ENCODE measurements around the gene PXDN.
A peak's percentile ranks its signal among the peaks of the same experiment; 100 is the strongest.

The PXDN gene

DNA sequence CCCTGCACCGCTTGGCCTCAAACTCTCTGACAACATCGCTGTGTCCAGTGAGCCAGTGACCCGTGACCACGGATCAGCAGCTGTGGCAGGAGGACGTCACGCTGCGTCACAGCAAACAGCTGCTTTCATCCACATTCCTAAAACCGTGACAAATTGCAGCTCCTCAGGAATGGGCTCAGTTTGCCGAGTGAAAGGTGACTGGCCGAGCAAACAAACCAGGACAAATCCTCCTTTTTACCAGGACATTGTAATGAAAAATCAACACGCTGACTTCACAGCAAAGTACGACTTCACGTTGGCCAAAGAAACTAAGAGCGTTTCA lies 57.6 kb downstream of the PXDN start:
- no peak overlapping the region for H3K4me3 ChIP-seq (ENCODE audit: low read depth, low read length)
- DNase-seq (ENCODE audit: low read depth) = peak; percentile 88
- TF ChIP-seq, protein P1, sequence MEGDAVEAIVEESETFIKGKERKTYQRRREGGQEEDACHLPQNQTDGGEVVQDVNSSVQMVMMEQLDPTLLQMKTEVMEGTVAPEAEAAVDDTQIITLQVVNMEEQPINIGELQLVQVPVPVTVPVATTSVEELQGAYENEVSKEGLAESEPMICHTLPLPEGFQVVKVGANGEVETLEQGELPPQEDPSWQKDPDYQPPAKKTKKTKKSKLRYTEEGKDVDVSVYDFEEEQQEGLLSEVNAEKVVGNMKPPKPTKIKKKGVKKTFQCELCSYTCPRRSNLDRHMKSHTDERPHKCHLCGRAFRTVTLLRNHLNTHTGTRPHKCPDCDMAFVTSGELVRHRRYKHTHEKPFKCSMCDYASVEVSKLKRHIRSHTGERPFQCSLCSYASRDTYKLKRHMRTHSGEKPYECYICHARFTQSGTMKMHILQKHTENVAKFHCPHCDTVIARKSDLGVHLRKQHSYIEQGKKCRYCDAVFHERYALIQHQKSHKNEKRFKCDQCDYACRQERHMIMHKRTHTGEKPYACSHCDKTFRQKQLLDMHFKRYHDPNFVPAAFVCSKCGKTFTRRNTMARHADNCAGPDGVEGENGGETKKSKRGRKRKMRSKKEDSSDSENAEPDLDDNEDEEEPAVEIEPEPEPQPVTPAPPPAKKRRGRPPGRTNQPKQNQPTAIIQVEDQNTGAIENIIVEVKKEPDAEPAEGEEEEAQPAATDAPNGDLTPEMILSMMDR (conservative IDR thresholded peaks at IDR 0.05; ENCODE audit: low read depth, low read length) = no peak

DNA sequence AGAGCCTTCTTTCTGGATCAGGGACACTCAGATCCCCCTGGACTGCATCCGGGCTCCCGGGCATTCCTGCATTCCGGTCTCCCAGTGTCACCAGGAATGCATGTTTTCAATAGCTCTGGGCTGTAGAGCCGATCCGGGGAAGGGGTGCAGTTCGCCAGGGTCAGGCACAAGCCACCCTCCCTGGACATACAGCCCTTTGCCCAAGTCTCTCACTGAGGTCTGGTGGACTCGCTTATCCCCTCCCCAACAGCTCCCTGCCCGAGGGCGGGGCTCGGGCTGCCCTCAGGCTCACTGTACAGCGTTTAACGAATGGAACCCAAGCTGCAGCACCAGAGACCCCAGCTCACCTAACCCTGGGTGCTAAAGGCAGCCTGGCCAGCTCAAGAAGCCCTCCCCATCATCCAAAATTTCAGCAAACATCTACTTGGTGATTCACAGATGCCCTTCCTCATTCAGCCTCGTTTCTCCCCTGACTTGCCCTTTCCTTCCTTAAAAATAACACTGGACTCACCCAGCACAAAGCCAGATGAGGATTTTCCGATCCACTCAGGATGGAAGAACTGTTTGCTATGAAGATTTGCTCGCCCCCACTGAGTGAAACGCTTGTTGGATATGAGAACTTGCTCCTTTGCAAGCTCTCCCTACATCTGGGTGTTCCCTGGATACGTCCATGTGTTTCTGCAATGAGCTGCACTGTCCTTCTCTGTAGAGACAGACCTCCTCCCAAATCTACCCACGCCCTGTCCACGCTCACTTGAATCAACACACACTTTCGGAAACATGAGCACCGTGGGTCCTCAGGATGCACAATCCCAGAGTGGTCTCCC lies 58.1 kb downstream of the PXDN start:
- TF ChIP-seq, protein P1 (conservative IDR thresholded peaks at IDR 0.05; ENCODE audit: low read depth, low read length) = no peak
- H3K4me3 ChIP-seq (ENCODE audit: low read depth, low read length) = no peak overlapping the region

DNA sequence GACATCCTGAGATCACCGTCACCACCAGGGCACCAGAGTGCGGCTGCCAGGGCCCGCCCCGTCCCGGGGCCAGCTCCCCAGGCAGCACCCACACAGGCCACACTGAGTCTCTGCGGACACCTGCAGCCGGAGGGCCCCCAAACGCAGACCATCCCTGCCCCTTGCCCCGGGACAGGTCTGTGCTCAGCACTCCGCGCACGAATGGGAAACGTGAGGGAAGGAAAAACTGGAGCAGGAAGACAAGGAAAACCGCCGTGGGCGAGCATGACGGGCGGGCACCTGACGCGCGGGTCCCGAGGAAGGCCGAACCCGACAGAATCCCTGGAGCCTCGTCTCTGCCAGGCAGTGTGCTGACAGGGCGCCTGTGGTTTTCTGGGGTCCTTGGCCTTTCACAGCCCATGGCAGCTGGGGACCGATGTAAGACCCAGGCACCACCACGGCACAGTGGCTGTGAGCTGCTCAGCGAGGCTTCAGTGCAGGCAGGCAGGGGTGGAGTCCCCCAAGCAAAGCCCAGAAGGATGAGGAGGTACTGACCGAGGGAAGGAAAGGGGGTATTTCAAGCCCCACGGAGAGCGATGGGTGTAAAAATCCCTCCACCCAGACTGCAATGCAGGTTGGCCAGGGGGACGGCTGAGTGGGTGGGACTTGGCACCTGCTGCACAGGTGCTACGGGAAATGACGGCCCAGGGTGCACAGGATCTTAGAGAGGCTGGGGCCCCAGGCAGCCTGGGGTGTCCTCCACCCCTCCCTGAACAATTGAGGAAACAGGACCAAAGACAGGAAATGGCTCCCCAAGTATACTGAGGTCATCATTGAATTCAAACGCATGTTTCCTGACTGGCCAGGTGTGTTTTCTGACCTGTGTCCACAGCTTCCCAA lies 59.0 kb downstream of the PXDN start:
- DNase-seq (ENCODE audit: low read depth) = no peak
- H3K4me3 ChIP-seq (ENCODE audit: low read depth, low read length) = no peak overlapping the region
- TF ChIP-seq, protein P1 (conservative IDR thresholded peaks at IDR 0.05; ENCODE audit: low read depth, low read length) = no peak

More for the DNA sequence above, 58.1 kb downstream of the PXDN start:
- peak; percentile 27 for DNase-seq (ENCODE audit: low read depth)

DNA sequence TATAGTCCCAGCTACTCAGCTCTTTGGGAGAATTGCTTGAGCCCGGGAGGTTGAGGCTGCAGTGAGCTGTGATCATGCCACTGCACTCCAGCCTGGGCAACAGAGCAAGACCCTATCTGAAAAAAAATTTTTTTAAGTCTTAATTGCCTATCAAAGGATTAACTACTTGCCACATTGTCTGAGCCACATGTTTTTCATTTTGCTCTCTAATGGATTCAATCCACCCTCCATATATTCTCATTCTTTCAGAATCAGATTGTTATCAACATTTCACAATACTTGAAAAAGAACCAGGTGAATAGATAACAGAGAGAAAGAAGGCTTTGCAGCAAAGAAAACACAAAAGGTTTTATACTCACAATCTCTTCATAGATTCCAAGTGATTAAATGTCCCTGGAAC lies 61.0 kb downstream of the PXDN start:
- TF ChIP-seq, protein P1 (conservative IDR thresholded peaks at IDR 0.05; ENCODE audit: low read depth, low read length) = no peak
- H3K4me3 ChIP-seq (ENCODE audit: low read depth, low read length) = no peak overlapping the region
- DNase-seq (ENCODE audit: low read depth) = no peak

DNA sequence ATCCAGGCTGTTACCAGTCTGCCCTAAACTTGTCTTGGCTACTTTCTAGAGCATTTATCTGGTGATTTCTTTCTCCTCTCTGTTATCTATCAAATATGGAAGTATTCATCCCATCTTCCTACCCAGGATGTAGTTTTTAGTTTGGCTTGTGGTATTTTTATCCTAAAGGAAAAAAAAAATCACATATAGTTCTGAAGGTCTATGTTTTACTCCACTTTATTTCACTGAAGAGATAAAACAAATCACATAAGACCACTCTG lies 62.2 kb downstream of the PXDN start:
- DNase-seq (ENCODE audit: low read depth) = no peak
- H3K4me3 ChIP-seq (ENCODE audit: low read depth, low read length) = no peak overlapping the region
- TF ChIP-seq, protein P1 (conservative IDR thresholded peaks at IDR 0.05; ENCODE audit: low read depth, low read length) = no peak

DNA sequence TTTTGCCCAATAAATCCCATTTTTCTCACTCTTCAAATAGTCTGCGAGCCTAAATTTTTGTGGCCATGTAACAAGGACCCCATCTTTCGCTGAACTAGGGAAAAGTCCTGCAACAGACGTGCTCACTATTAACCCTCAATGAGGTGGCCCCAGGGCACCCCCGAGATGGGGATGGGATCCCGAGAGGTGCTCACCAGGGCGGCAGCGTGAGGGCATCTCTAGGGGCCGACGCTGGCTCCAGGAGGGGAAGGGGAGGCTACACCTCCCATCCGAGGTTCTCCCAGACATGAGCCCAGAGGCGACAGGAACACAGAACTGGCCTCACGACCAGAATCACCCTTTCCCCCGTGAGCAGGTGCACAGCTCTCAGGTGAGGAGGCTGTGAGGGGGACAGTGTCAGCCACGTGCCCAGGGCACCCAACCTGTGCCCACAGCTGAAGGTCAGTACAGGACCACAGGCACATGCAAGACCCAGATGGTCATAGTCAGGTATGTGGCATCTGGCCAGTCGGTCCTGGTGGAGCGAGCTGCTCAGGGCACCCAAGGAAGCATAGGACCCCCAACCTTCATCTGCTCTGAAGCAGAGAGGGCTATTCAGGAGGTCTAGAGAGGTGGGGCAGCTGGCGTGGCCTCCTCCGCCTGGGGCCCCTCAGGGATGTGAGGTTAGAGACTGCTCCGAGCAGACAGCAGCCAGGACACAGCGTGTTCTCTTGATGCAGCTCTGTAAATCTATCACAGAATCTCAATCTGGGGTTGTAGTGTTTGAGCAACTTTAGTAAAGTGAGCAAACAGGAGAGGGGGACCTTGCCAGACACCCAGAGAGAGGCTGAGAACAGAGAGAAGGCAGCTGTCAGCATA lies 62.8 kb downstream of the PXDN start:
- peak; percentile 14 for DNase-seq (ENCODE audit: low read depth)
- H3K4me3 ChIP-seq (ENCODE audit: low read depth, low read length) = no peak overlapping the region
- TF ChIP-seq, protein P1 (conservative IDR thresholded peaks at IDR 0.05; ENCODE audit: low read depth, low read length) = no peak

Data from choroid plexus epithelial cell (primary cell).